WTC11 (cell line): ENCODE results near the gene THSD4. TPM values are rescaled to one million over a fixed set of nuclear protein-coding genes. Genes with fewer than 3 reads are reported as not detected.

ENCODE experiments used
- ATAC-seq: fragments of 200-7000 bp; cut with Tn5 transposase; 2 replicates; pipeline ENCODE4 v1.10.0; 2021; ENCODE audit warnings: mild to moderate bottlenecking, moderate library complexity
- CTCF ChIA-PET: fragments of 300-600 bp; sonication (Branson Sonifier 250); formaldehyde crosslinking; loops from one replicate; lab custom pipeline; 2021; ENCODE audit warnings: antibody characterized with exemption; lab: Charles Lee
- POLR2A ChIA-PET: fragments of 350-600 bp; sonication (Branson Sonifier 250); formaldehyde crosslinking; loops from one replicate; lab custom pipeline; 2021; ENCODE audit warnings: antibody characterized with exemption; lab: Charles Lee
- DNase-seq: peaks from one replicate; pipeline ENCODE4 v3.0.0; 2021; ENCODE audit warnings: low spot score
- H3K27ac Mint-ChIP-seq: 2 replicates; pipeline ENCODE4 v1.8.0; 2021; ENCODE audit warnings: mixed read lengths
- H3K27me3 Mint-ChIP-seq: 2 replicates; pipeline ENCODE4 v1.8.0; 2021; ENCODE audit warnings: low read depth, mild to moderate bottlenecking, moderate library complexity, mixed read lengths
- H3K36me3 Mint-ChIP-seq: 2 replicates; pipeline ENCODE4 v1.8.0; 2021; ENCODE audit warnings: mixed read lengths
- H3K4me1 Mint-ChIP-seq: 2 replicates; pipeline ENCODE4 v1.8.0; 2022; ENCODE audit warnings: mixed read lengths
- H3K4me3 Mint-ChIP-seq: 2 replicates; pipeline ENCODE4 v1.8.0; 2021; ENCODE audit warnings: mild to moderate bottlenecking, moderate library complexity, mixed read lengths
- H3K9me3 Mint-ChIP-seq: 2 replicates; pipeline ENCODE4 v1.8.0; 2021; ENCODE audit warnings: mixed read lengths
- ATF1 ChIP-seq: sonication (generic); formaldehyde crosslinking; IDR thresholded peaks from 2 replicates; pipeline ENCODE4 v1.8.1; 2023; ENCODE audit warnings: mild to moderate bottlenecking, moderate library complexity, missing genetic modification reagents
- CREB1 ChIP-seq: sonication (generic); formaldehyde crosslinking; IDR thresholded peaks from 2 replicates; pipeline ENCODE4 v1.8.0; 2023; ENCODE audit warnings: mild to moderate bottlenecking, missing genetic modification reagents
- ETV6 ChIP-seq: sonication (generic); formaldehyde crosslinking; IDR thresholded peaks from 2 replicates; pipeline ENCODE4 v1.8.1; 2022; ENCODE audit warnings: mild to moderate bottlenecking, missing genetic modification reagents
- HMGA2 ChIP-seq: fragments of 250-450 bp; sonication (Bioruptor Pico); IDR thresholded peaks from 2 replicates; pipeline ENCODE4 v1.4.0; 2021; ENCODE audit warnings: mild to moderate bottlenecking, moderate library complexity
- KAT7 ChIP-seq: sonication (generic); formaldehyde crosslinking; IDR thresholded peaks from 2 replicates; pipeline ENCODE4 v1.8.1; 2023; ENCODE audit warnings: missing genetic modification reagents, mild to moderate bottlenecking, borderline replicate concordance
- NFATC4 ChIP-seq: fragments of 250-450 bp; sonication (Bioruptor Pico); IDR thresholded peaks from 2 replicates; pipeline ENCODE4 v1.9.0; 2021; ENCODE audit warnings: mild to moderate bottlenecking
- NR1H2 ChIP-seq: sonication (generic); formaldehyde crosslinking; IDR thresholded peaks from 2 replicates; pipeline ENCODE4 v1.9.0; 2021; ENCODE audit warnings: mild to moderate bottlenecking, moderate library complexity, missing genetic modification reagents
- NR2C2 ChIP-seq: sonication (generic); formaldehyde crosslinking; IDR thresholded peaks from 2 replicates; pipeline ENCODE4 v1.8.0; 2022; ENCODE audit warnings: mild to moderate bottlenecking, missing genetic modification reagents
- SMAD4 ChIP-seq: sonication (generic); formaldehyde crosslinking; IDR thresholded peaks from 2 replicates; pipeline ENCODE4 v1.8.0; 2022; ENCODE audit warnings: mild to moderate bottlenecking, missing genetic modification reagents
- SP1 ChIP-seq: sonication (generic); formaldehyde crosslinking; conservative IDR thresholded peaks from 2 replicates; pipeline ENCODE4 v1.8.1; 2022; ENCODE audit warnings: missing genetic modification reagents
- TCF7 ChIP-seq: sonication (generic); formaldehyde crosslinking; IDR thresholded peaks from 2 replicates; pipeline ENCODE4 v1.8.0; 2022; ENCODE audit warnings: mild to moderate bottlenecking, low read depth, missing genetic modification reagents, moderate library complexity
- ZNF263 ChIP-seq: sonication (generic); formaldehyde crosslinking; IDR thresholded peaks from 2 replicates; pipeline ENCODE4 v1.8.1; 2022; ENCODE audit warnings: low read depth, mild to moderate bottlenecking, moderate library complexity, missing genetic modification reagents
- ZNF423 ChIP-seq: fragments of 250-450 bp; sonication (Bioruptor Pico); IDR thresholded peaks from 2 replicates; pipeline ENCODE4 v2.1.2; 2022; ENCODE audit warnings: mild to moderate bottlenecking, moderate library complexity
- total RNA-seq: library from RNA; stranded (reverse); gene quantifications from 3 replicates; pipeline ENCODE4 v1.2.3, GENCODE V29; 2021
- TF ChIP-seq, protein P1 (sequence below): fragments of 250-450 bp; sonication (Bioruptor Pico); IDR thresholded peaks from 2 replicates; pipeline ENCODE4 v1.9.0; 2021; ENCODE audit warnings: mild to moderate bottlenecking
- TF ChIP-seq, protein P2 (sequence below): fragments of 250-450 bp; sonication (Bioruptor Pico); conservative IDR thresholded peaks from 2 replicates; pipeline ENCODE4 v1.9.0; 2021; ENCODE audit warnings: mild to moderate bottlenecking
- TF ChIP-seq, protein P3 (sequence below): sonication (generic); formaldehyde crosslinking; IDR thresholded peaks from 2 replicates; pipeline ENCODE4 v1.8.1; 2022; ENCODE audit warnings: mild to moderate bottlenecking, missing genetic modification reagents, moderate library complexity, borderline replicate concordance
- TF ChIP-seq, protein P4 (sequence below): sonication (generic); formaldehyde crosslinking; IDR thresholded peaks from 2 replicates; pipeline ENCODE4 v1.8.0; 2023; ENCODE audit warnings: mild to moderate bottlenecking, missing genetic modification reagents

The THSD4 gene
- total RNA-seq, 1 experiment from 2014 or later = 7.8 TPM

DNA sequence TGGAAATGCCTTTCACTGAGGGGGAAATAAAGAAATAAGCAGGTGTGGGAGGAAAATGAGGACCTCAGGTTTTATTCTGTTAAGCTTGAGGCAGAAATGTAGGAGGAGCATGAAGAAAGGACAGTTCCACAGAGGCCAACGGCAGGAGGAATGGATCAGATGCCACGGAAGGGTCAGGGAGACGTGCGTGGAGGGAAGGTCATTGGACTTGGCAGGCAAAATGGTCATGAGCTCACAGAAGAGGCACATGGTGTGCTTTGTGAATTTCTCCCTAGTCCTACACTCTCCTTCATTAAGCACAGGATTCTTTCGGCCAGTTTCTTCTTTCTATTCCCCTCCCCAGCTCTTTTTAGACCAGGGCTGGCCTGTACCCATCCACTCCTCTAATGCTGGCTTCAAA, 32.5 kb upstream of the THSD4 start (continued):
- TF ChIP-seq, protein P1, sequence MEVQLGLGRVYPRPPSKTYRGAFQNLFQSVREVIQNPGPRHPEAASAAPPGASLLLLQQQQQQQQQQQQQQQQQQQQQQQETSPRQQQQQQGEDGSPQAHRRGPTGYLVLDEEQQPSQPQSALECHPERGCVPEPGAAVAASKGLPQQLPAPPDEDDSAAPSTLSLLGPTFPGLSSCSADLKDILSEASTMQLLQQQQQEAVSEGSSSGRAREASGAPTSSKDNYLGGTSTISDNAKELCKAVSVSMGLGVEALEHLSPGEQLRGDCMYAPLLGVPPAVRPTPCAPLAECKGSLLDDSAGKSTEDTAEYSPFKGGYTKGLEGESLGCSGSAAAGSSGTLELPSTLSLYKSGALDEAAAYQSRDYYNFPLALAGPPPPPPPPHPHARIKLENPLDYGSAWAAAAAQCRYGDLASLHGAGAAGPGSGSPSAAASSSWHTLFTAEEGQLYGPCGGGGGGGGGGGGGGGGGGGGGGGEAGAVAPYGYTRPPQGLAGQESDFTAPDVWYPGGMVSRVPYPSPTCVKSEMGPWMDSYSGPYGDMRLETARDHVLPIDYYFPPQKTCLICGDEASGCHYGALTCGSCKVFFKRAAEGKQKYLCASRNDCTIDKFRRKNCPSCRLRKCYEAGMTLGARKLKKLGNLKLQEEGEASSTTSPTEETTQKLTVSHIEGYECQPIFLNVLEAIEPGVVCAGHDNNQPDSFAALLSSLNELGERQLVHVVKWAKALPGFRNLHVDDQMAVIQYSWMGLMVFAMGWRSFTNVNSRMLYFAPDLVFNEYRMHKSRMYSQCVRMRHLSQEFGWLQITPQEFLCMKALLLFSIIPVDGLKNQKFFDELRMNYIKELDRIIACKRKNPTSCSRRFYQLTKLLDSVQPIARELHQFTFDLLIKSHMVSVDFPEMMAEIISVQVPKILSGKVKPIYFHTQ (CRISPR knock-in tag) = no peak
- TF ChIP-seq ATF1 (CRISPR knock-in tag) (no peak), SMAD4 (no peak), CREB1 (CRISPR knock-in tag) (no peak)

DNA sequence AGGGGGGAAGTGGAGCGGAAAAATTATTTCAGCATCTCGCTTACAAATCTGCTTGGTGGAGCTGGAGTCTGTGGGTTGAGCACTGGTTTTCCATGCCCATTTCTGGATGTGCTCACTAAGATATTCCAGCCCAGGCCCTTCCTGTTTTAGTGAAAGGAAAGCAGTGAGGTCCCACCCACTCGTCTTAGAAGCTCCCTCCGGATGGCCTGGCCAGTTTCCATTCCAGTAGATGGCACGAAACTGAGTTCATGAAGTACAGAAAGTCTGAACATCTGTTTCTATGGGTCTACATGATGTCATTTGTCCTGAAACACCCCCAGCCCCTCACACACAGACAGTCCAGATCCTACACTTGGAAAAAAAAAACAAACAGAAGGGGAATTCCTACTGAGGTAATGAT, 31.9 kb upstream of the THSD4 start:
- CTCF ChIA-PET = no interaction called here
- POLR2A ChIA-PET = no interaction called here
- Mint-ChIP-seq H3K36me3 (peaks cover 5% of the 10 kb centered on the region), H3K27me3 (peaks cover 100% of the 10 kb centered on the region), H3K4me3 (no peak overlapping the region), H3K27ac (no peak overlapping the region), H3K4me1 (peaks cover 22% of the 10 kb centered on the region), H3K9me3 (peaks cover 8% of the 10 kb centered on the region)
- DNase-seq = no peak
- no peak for TF ChIP-seq ETV6
- TF ChIP-seq KAT7 (CRISPR knock-in tag) = no peak
- TF ChIP-seq ZNF263 (CRISPR knock-in tag) = no peak
- TF ChIP-seq HMGA2 (CRISPR knock-in tag) = no peak
- no peak for TF ChIP-seq TCF7 (CRISPR knock-in tag)
- TF ChIP-seq, protein P2, sequence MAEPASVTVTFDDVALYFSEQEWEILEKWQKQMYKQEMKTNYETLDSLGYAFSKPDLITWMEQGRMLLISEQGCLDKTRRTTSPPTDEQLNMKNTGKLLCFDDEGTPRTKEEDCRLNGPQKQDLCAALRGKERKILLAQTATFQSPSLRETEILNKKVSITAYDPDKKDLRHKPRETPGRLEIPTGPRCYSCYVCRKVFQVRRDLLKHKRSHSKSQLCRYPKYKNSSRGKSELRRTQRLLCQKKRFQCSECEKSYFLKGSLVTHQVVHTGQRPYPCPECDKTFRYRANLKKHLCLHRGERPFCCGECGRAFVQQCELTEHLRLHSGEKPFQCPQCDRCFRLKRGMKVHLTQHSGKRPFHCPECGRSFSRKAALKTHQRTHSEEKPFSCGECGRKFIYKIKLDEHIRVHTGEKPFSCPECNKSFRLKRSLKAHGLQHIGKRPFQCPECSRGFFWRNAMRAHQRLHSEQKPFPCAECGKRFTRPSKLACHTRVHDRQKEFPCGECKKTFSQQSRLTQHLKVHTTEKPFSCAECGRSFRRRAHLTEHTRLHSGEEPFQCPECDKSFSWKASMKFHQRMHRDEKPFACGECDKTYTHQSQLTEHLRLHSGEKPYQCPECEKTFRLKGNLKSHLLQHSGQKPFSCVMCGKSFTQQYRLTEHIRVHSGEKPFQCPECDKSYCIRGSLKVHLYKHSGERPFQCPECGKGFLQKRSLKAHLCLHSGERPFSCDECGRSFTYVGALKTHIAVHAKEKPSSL (CRISPR knock-in tag) = no peak
- TF ChIP-seq NFATC4 (CRISPR knock-in tag) = no peak
- TF ChIP-seq, protein P3, sequence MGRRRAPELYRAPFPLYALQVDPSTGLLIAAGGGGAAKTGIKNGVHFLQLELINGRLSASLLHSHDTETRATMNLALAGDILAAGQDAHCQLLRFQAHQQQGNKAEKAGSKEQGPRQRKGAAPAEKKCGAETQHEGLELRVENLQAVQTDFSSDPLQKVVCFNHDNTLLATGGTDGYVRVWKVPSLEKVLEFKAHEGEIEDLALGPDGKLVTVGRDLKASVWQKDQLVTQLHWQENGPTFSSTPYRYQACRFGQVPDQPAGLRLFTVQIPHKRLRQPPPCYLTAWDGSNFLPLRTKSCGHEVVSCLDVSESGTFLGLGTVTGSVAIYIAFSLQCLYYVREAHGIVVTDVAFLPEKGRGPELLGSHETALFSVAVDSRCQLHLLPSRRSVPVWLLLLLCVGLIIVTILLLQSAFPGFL (CRISPR knock-in tag) = no peak
- TF ChIP-seq, protein P4, sequence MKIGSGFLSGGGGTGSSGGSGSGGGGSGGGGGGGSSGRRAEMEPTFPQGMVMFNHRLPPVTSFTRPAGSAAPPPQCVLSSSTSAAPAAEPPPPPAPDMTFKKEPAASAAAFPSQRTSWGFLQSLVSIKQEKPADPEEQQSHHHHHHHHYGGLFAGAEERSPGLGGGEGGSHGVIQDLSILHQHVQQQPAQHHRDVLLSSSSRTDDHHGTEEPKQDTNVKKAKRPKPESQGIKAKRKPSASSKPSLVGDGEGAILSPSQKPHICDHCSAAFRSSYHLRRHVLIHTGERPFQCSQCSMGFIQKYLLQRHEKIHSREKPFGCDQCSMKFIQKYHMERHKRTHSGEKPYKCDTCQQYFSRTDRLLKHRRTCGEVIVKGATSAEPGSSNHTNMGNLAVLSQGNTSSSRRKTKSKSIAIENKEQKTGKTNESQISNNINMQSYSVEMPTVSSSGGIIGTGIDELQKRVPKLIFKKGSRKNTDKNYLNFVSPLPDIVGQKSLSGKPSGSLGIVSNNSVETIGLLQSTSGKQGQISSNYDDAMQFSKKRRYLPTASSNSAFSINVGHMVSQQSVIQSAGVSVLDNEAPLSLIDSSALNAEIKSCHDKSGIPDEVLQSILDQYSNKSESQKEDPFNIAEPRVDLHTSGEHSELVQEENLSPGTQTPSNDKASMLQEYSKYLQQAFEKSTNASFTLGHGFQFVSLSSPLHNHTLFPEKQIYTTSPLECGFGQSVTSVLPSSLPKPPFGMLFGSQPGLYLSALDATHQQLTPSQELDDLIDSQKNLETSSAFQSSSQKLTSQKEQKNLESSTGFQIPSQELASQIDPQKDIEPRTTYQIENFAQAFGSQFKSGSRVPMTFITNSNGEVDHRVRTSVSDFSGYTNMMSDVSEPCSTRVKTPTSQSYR (CRISPR knock-in tag) = no peak
- TF ChIP-seq NR1H2 (CRISPR knock-in tag) = no peak
- no peak for TF ChIP-seq NR2C2 (CRISPR knock-in tag)
- no peak for TF ChIP-seq ZNF423 (CRISPR knock-in tag)
- TF ChIP-seq SP1 (CRISPR knock-in tag) = no peak
- ATAC-seq = no peak
